WTC11 (cell line): ENCODE results near the gene LRRC32.

ENCODE experiments used
- ATF2 ChIP-seq: sonication (generic); formaldehyde crosslinking; IDR thresholded peaks from 2 replicates; pipeline ENCODE4 v1.8.1; 2022; ENCODE audit warnings: low read depth, missing genetic modification reagents, borderline replicate concordance
- CTCF ChIP-seq: fragments of 200-600 bp; IDR thresholded peaks from 2 replicates; pipeline ENCODE4 v1.8.0; 2022; ENCODE audit warnings: antibody characterized with exemption
- ETV6 ChIP-seq: sonication (generic); formaldehyde crosslinking; IDR thresholded peaks from 2 replicates; pipeline ENCODE4 v1.8.1; 2022; ENCODE audit warnings: mild to moderate bottlenecking, missing genetic modification reagents

GRCh38 chr11:76719686-76720085 is 49.1 kb upstream of the LRRC32 start:
- no peak for TF ChIP-seq ATF2 (CRISPR knock-in tag)
- no peak for TF ChIP-seq ETV6 (CRISPR knock-in tag)
- TF ChIP-seq CTCF, result no peak
